ACHN (cell line): Measurements from ENCODE around the gene TSPAN18.

Experiments
- DNase-seq: peaks from one replicate; pipeline ENCODE4 v3.0.0-alpha.2; 2015
- in situ Hi-C: cut with HindIII; loops from 2 replicates; pipeline ENCODE4 v1.10.0; 2017; ENCODE audit warnings: low sequenced_read_pairs, low pct_ligation_motif_present, low pct_unique_long_range_greater_than_20kb

The TSPAN18 gene

DNA sequence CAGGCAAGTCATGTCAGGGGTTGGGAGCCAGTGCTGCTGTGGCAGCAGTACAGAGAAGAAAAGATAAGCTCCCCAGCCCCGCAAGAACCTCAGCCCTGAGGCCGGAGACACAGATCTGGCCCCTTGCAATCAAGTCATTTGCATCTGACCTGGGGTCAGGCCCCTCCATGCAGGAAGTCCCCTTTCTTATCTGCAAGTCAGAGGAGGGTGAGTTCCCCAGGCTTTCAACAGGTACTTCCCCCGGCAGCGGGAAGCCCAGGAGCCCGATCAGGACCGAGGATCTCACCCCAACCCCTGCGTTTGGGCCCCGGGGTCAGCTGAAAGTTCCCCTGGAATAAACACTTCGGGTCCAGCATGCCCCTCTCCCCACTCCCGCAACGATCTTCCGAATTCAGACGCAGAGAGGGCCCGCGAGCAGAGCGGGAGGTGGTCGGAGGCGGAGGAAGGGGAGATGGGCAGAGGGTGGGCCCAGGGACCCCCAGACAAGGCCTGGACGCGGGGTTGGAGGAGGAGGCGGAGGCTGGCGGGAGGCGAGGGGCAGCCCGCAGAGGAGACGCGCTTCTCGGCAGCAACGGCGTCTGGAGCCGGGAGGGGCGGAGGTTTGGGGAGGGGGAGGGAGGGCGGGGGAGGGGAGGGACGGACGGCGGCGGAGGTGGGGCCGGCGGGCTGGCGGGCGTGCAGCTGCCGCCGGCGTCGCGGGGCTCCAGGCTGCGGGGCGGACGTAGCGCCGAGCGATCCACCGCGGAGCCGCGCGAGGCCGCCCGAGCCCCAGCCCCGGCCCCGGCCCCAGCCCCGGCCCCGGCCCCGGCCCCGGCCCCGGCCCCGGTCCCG is at the start of gene TSPAN18:
TSS of gene TSPAN18 (plus strand) at position 680 of the 831 bp plus-strand sequence. CDS start 179,455 bp downstream, outside the sequence.
- in situ Hi-C loops: no loop called here
- DNase-seq: no peak

- no peak for DNase-seq
These were observed 45.7 kb upstream of the TSPAN18 start for GRCh38 chr11:44680982-44681597.

GRCh38 chr11:44681698-44682097 is 45.1 kb upstream of the TSPAN18 start:
- in situ Hi-C loops: no loop called here
- peak; percentile 27 for DNase-seq

More at GRCh38 chr11:44680982-44681597, 45.7 kb upstream of the TSPAN18 start:
- in situ Hi-C loops: no loop called here

- in situ Hi-C loops: no loop called here
- no peak for DNase-seq
These were observed 41.9 kb upstream of the TSPAN18 start for GRCh38 chr11:44684859-44685281.

GRCh38 chr11:44687388-44687787 is 39.4 kb upstream of the TSPAN18 start:
- DNase-seq: no peak
- in situ Hi-C loops: no loop called here

- in situ Hi-C loops: no loop called here
- no peak for DNase-seq
These were observed 37.5 kb upstream of the TSPAN18 start for GRCh38 chr11:44689265-44689664.

DNA sequence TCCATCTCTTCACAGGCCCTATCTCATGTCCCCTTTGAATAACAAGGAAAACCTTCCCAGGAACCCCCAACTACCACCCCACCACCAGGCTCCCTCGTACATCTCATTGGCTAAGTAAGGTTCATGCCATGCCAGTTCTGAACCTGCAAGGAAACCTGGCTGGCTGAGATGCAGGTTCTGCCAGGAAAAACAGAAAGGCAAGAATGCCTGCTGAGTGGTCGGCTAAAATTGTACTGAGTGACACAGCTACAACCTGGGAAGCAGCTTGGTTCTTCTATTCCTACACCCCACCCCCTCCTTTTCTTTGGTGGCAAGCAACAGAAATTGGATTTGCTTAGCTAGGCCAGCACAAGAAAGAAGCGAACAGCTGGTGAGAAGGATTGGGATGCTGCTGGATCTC is 36.1 kb upstream of the TSPAN18 start:
- no peak for DNase-seq
- in situ Hi-C loops: no loop called here

DNA sequence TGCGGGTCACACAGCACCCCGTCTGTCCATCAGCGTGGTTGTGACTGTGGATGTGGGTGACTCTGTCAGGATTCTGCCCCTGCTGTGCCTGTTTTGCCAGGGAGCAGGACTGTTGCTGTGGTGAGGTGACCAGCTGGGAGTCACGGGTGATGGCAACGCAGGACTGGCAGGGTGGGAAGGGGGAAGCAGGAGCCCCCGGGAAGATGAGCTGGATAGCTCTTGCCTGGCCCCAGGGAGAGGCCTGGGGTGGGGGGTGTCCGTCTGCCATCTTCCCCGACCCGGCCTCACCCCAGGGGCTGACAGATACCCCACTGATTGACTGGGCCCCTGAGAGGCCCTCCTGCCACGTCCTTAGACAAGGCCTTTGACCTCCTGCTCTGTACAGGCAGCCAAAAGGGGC is 34.3 kb upstream of the TSPAN18 start:
- in situ Hi-C loops: no loop called here
- no peak for DNase-seq

DNA sequence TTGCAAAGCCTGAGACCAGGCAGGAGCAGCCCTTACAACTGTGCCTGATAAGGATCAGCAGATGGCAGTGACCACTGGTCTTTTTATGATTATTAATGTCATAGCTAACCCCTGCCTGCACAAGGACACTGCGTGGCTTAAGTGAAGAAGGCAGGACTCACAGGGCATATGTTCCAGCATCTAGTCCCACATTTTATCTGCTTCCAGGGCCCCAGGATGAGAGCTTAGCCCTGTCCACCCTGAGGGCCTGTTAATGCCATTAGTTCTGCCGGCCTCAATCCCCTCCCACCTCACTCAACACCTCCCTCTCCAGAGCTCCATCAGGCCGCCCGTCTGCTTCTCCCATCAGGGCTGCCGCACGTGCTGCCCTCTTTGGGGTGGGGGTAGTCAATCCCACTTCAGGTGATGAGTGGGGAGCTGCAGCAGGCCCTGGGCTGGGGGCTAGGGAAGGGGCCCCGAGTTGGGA is 33.1 kb upstream of the TSPAN18 start:
- no peak for DNase-seq
- in situ Hi-C loops: no loop called here

- in situ Hi-C loops: no loop called here
These were observed 32.3 kb upstream of the TSPAN18 start for GRCh38 chr11:44694443-44694842.

DNA sequence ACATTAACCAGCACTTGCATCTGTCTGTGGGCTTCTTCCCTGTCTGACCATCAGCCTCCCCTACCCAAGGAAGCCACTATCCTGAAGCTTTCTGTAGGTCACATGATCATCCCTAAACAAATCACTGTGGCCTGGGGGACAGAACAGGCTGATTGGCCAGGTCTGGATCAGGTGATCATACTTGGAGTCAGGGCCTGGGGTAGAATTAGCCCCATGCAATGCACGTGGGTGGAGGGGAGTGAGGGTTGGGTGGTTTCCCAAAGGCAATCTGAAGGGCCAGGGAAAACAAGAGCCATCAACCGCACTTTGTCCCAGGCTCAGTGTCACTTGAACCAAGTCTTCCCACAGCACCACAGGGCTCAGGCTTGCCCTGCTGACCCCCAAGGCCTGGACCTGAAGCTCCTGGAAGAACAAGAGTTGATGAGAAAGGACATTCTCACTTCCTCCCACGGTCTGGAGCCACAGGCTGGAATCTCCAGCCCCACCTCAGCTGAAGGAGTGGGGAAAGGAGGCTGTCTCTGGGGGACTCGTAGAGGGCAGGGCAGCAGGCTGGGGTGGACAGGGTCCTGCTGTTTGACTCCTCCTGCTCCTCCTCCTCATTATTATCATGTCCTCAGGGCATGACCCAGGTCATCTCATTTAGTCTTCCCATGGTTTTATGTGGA is 31.5 kb upstream of the TSPAN18 start:
- no peak for DNase-seq
- in situ Hi-C loops: no loop called here

More at GRCh38 chr11:44694443-44694842, 32.3 kb upstream of the TSPAN18 start:
- DNase-seq: no peak

DNA sequence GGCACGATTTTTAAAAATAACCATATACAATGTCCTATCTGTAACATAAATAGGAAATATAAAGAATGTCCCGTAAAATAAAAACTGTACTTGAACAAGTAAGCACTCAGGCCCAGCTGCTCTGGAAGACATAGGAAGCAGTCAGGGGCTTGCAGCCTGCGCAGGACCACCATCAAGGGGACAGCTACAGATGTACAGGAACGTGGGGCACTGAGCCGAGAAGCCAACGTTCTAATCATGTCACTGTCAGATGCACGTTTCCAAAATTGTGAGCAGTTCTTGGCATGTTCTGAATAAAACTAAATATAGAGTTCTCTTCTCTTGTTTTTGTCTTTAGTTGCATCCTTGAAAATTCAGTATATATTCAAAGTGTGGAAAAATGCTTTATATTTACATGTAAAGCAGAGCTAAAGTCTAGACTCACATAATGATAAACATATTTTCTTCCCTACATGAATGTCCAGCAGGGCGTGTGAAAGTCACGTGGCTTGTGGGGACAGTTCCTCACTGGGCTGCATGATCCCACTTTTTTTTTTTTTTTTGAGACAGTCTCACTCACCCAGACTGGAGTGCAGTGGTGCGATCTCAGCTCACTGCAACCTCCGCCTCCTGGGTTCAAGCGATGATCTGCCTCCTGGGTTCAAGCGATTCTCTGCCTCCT is 28.4 kb upstream of the TSPAN18 start:
- no peak for DNase-seq
- in situ Hi-C loops: no loop called here

- in situ Hi-C loops: no loop called here
These were observed 27.0 kb upstream of the TSPAN18 start for GRCh38 chr11:44699497-44700408.

GRCh38 chr11:44701276-44701675 is 25.5 kb upstream of the TSPAN18 start:
- no peak for DNase-seq
- in situ Hi-C loops: no loop called here

More at GRCh38 chr11:44699497-44700408, 27.0 kb upstream of the TSPAN18 start:
- DNase-seq: no peak

GRCh38 chr11:44702889-44703288 is 23.9 kb upstream of the TSPAN18 start:
- no peak for DNase-seq

DNA sequence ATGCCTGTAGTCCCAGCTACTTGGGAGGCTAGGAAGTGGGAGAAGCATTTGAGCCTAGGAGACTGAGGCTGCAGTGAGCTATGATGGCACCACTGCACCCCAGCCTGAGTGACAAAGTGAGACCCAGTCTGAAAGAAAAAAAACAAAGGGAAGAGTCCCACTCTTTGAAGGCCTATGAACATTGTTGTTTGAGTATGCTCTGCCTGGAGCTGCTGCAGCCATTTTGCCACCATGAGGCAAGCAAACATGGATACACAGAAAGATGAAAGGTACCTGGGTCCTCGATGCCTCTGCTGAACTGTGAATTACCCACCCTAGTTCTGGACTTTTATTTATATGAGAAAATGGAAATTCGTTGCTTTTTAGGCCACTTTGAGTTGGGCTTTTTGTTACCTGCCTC is 19.7 kb upstream of the TSPAN18 start:
- DNase-seq: no peak
- in situ Hi-C loops: no loop called here

More at GRCh38 chr11:44702889-44703288, 23.9 kb upstream of the TSPAN18 start:
- in situ Hi-C loops: no loop called here

DNA sequence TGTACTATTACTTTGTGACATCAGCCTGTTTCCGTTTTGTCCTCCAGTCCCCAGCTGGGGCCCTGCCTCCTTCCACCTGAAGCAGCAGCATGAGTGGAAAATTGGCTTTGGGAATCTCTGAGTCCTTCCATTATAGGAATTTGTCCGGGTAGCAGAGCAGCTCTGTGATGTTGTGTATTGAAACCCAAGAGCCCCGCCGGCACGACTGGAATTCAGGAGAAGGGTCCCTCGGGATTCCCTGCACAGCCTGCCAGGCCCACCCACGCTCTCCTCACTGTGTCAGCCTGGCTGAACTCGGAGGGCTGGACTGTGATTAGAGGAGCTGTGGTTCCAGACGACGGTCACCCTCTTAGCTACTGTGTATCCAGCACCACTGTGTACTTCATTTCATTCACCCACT is 18.8 kb upstream of the TSPAN18 start:
- DNase-seq: no peak
- in situ Hi-C loops: no loop called here
